ENCODE data around the gene CSF2.
"Not testable (repeated sequence)": the region's sequence is repeated elsewhere in the genome, so short reads cannot be mapped to it uniquely, and the experiment has no call there.

The CSF2 gene

GRCh38 chr5:132114150-132115121 lies 40.8 kb downstream of the CSF2 start:
- no peak for DNase-seq

GRCh38 chr5:132115375-132115774 lies 41.8 kb downstream of the CSF2 start:
- no peak for DNase-seq

GRCh38 chr5:132116072-132116471 lies 42.5 kb downstream of the CSF2 start:
- DNase-seq: no peak

GRCh38 chr5:132116909-132117489 lies 43.4 kb downstream of the CSF2 start:
- not testable (repeated sequence) for DNase-seq

GRCh38 chr5:132120717-132121116 lies 47.1 kb downstream of the CSF2 start:
- DNase-seq: not testable (repeated sequence)

GRCh38 chr5:132122971-132123370 lies 49.4 kb downstream of the CSF2 start:
- not testable (repeated sequence) for DNase-seq

GRCh38 chr5:132123578-132123977 lies 50.0 kb downstream of the CSF2 start:
- not testable (repeated sequence) for DNase-seq

All from COR-L47 (cell line).